Skeletal muscle cell (primary cell): Measurements from ENCODE around the gene CD99L2.
"Not testable (repeated sequence)": the region's sequence is repeated elsewhere in the genome, so short reads cannot be mapped to it uniquely, and the experiment has no call there.

Source experiments
- DNase-seq: peaks from one replicate; pipeline ENCODE4 v3.0.0-alpha.2; 2010; ENCODE audit warnings: low read depth
- H3K4me3 ChIP-seq: 2 replicates; pipeline ENCODE4 v1.5.1; 2011; ENCODE audit warnings: low read depth, mild to moderate bottlenecking, control low read depth, low read length, moderate library complexity

The CD99L2 gene

GRCh38 chrX:150899191-150899757 is 806 bp upstream of the CD99L2 start:
- H3K4me3 ChIP-seq = peak overlapping the region; percentile 58
- DNase-seq = no peak

- DNase-seq = no peak
- peak overlapping the region; percentile 63 for H3K4me3 ChIP-seq
These were observed 797 bp downstream of the CD99L2 start for GRCh38 chrX:150897421-150898320.

GRCh38 chrX:150896632-150897031 is 1.8 kb downstream of the CD99L2 start:
- DNase-seq = no peak
- H3K4me3 ChIP-seq = no peak overlapping the region

GRCh38 chrX:150893936-150894335 is 4.5 kb downstream of the CD99L2 start:
- H3K4me3 ChIP-seq = no peak overlapping the region
- no peak for DNase-seq

GRCh38 chrX:150889131-150889530 is 9.3 kb downstream of the CD99L2 start:
- no peak overlapping the region for H3K4me3 ChIP-seq

GRCh38 chrX:150887906-150888465 is 10.5 kb downstream of the CD99L2 start:
- DNase-seq = peak; percentile 47

More at GRCh38 chrX:150889131-150889530, 9.3 kb downstream of the CD99L2 start:
- no peak for DNase-seq

DNA sequence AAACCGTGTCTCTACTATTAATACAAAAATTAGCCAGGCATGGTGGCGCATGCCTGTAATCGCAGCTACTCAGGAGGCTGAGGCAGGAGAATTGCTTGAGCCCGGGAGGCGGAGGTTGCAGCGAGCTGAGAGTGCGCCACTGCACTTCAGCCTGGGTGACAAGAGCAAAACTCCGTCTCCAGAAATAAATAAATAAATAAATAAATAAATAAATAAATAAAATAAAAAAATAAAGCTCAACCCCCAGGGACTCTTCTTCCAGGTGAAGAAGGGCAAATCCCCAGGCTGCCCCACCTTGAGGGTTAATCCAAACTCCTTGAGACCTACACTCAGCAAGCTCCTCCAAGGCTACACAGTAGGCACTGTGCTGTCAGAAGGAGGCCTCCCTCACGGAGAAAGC is 11.2 kb downstream of the CD99L2 start:
- not testable (repeated sequence) for DNase-seq, H3K4me3 ChIP-seq

More at GRCh38 chrX:150887906-150888465, 10.5 kb downstream of the CD99L2 start:
- no peak overlapping the region for H3K4me3 ChIP-seq

DNA sequence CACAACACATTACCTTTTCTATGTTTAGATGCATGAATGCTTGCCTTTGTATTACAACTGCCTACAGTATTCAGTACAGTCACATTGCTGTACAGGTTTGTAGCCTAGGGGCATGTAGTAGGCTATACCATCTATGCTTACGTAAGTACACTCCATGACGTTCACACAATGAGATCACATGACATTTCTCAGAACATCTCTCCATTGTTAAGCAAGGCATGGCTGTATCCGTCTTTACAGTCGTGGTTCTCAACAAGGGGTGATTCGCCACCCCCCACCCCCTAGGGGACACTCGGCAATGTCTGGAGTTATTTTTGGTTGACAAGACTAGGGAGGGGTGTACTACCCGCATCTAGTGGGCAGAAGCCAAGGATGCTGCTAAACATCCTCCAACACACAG is 12.1 kb downstream of the CD99L2 start:
- H3K4me3 ChIP-seq = no peak overlapping the region
- DNase-seq = no peak

GRCh38 chrX:150880808-150881165 is 17.7 kb downstream of the CD99L2 start:
- H3K4me3 ChIP-seq = no peak overlapping the region
- DNase-seq = no peak

GRCh38 chrX:150879855-150880807 is 18.3 kb downstream of the CD99L2 start:
- H3K4me3 ChIP-seq = no peak overlapping the region
- no peak for DNase-seq

- H3K4me3 ChIP-seq, DNase-seq: not testable (repeated sequence)
These were observed 22.8 kb downstream of the CD99L2 start for GRCh38 chrX:150875621-150876020.

DNA sequence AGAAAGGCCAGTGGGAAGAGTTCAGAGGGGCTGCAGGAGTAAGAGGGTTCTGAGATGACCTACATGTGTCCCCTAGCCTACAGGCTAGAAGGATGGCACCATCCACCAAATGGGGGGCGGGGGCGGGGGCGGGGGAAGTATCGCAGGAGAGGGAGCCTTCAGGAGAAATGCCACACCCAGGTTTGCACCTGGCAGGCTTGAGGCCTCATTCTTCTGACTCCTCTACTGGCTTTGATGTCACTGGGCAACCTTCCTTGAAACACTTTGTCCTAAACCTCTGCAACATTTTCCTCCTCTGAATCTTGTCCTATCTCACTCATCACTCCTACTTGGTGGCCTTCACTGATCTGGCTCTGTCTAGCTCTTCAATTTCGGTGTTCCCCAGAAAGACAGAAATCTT is 24.0 kb downstream of the CD99L2 start:
- no peak for DNase-seq
- no peak overlapping the region for H3K4me3 ChIP-seq

- no peak overlapping the region for H3K4me3 ChIP-seq
- no peak for DNase-seq
These were observed 24.9 kb downstream of the CD99L2 start for GRCh38 chrX:150873616-150874015.

GRCh38 chrX:150872773-150873336 is 25.6 kb downstream of the CD99L2 start:
- DNase-seq = no peak
- H3K4me3 ChIP-seq = no peak overlapping the region

DNA sequence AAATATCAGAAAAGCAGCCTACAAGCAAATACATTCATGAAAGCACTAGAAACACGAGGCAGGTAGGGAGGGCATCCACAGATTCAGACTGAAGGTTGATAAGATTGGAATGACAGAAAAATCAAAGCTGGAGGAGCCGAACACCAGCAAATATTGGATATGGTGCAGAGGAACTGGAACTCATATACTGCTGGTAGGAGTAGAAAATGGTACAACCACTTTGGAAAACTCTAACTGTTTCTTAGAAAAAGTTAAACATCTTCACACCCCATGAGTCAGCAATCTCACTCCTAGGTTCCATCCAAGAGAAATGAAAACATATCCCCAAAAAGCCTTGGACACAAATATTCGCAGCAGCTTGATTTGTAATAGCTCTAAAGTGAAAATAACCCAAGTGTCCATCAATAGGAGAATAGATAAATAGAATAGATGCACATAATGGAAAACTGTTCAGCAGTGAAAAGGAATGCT is 27.1 kb downstream of the CD99L2 start:
- no peak for DNase-seq

DNA sequence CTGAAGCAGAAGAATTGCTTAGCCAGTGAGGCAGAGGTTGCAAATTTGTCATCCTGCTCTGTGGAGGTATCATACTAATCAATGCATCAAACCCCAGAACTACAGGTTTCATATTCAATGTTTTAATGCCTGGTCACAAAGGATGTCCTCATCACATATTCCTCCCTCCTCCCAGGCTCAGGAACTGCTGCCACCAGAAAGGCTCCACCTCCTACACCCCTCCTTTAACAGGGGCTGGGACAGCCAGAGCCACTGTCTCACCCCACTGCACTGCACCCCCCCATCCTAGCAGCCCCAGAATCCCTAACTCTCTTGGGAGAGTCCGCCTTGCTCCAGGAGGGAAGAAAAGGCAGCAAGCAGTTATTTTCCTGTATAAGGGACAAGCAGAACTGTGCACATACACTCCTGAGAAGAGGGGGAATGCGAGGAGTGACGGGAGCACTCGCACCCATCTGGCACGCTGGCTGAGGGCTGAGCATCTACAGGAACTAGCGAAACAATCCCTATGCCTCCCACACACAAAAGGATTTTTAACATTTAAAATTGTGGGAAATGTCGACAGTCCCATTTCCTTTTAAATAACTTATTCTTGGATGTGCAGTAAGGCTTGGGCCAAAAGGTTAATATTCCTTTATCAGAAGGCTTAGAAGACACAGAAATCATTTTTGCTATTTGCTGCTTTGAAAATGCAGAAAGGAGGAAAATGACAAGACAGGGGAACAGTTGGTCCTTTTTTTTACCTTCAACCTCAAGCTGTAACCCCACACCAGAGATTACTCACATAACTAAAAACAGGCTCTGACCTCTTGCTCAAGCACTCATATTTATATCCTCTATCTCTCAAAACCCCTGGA is 27.8 kb downstream of the CD99L2 start:
- no peak overlapping the region for H3K4me3 ChIP-seq

More for the DNA sequence above, 27.1 kb downstream of the CD99L2 start:
- no peak overlapping the region for H3K4me3 ChIP-seq

DNA sequence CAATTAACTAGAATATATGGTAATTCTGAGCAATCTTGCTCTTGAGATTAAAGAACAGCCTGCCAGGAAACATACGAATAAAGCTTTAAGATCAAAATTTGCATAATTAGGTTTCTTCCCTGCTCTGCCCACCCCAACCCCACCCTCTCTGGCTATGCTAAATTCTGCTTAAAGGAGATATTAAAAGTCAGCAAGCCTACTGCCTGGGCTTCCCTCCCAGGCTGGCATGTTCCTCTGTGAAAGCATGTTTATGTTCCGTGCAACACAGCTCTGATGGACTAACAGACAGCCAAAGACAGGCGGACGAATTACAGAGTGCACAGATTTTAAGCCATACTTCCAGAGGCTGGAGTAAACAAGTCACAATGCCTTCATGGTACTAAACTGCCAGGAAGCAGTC is 28.4 kb downstream of the CD99L2 start:
- no peak for DNase-seq
- no peak overlapping the region for H3K4me3 ChIP-seq

More for the DNA sequence above, 27.8 kb downstream of the CD99L2 start:
- DNase-seq = no peak

DNA sequence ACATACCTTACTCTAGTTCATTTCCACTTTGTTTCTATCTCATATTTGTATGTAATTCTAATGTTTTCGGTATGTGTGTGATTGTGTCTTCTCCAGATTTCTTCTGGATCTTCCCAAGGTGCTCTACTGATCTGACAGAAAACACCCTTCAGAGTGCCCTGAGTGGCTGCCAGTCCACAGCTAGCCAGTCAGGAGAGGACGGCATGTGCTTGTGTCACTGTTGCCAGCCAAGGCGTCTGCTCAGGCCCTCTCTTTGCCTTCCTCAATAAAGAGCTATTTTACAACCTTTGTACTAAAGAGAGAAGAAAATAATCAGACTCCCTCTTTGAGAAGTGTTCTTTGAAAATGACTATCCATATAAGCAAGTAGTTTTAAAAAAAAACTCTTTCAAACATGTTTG is 29.0 kb downstream of the CD99L2 start:
- H3K4me3 ChIP-seq = no peak overlapping the region
- DNase-seq = no peak
